Measurements from ENCODE around the gene NRL.
"Not testable (repeated sequence)": the region's sequence is repeated elsewhere in the genome, so short reads cannot be mapped to it uniquely, and the experiment has no call there.

NRL gene

GRCh38 chr14:24032727-24033418 lies 81.9 kb downstream of the NRL start:
- in situ Hi-C loops (cut with MboI; ENCODE audit: low pct_unique_long_range_greater_than_20kb, low sequenced_read_pairs, unreplicated experiment): no loop called here
- no peak for TF ChIP-seq CTCF (IDR thresholded peaks at IDR 0.05; ENCODE audit: extremely low read depth, insufficient read depth, missing control alignments)
- DNase-seq (ENCODE audit: low spot score): no peak

DNA sequence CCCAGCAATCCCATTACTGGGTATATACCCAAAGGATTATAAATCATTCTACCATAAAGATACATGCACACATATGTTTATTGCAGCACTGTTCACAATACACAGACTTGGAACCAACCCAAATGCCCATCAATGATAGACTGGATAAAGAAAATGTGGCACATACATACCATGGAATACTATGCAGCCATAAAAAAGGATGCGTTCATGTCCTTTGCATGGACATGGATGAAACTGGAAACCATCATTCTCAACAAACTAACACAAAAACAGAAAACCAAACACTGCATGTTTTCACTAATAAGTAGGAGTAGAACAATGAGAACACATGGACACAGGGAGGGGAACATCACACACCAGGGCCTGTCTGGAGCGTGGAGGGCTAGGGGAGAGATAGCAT lies 83.4 kb downstream of the NRL start:
- in situ Hi-C loops (cut with MboI; ENCODE audit: low pct_unique_long_range_greater_than_20kb, low sequenced_read_pairs, unreplicated experiment); DNase-seq (ENCODE audit: low spot score): not testable (repeated sequence)

- DNase-seq (ENCODE audit: low spot score); in situ Hi-C loops (cut with MboI; ENCODE audit: low pct_unique_long_range_greater_than_20kb, low sequenced_read_pairs, unreplicated experiment): not testable (repeated sequence)
These were observed 85.1 kb downstream of the NRL start for GRCh38 chr14:24029687-24030086.

Data from GM13977 (cell line).